ENCODE measurements around the gene CCDC150. TPM values are rescaled to one million over a fixed set of nuclear protein-coding genes. Genes with fewer than 3 reads are reported as not detected.
A peak's percentile ranks its signal among the peaks of the same experiment; 100 is the strongest.
"Not testable (repeated sequence)": the region's sequence is repeated elsewhere in the genome, so short reads cannot be mapped to it uniquely, and the experiment has no call there.

The CCDC150 gene
- total RNA-seq: 1 to 10 TPM in 1 of 2 donors, under 1 TPM in 1; 0.56 to 1.7 TPM
- long read RNA-seq, donor 1: 0 reads
- long read RNA-seq, donor 2, partial matches to known transcripts: 0 of 2 reads
- long read RNA-seq, donor 2, other reads (novel, unspliced or antisense): 2 of 2 reads

DNA sequence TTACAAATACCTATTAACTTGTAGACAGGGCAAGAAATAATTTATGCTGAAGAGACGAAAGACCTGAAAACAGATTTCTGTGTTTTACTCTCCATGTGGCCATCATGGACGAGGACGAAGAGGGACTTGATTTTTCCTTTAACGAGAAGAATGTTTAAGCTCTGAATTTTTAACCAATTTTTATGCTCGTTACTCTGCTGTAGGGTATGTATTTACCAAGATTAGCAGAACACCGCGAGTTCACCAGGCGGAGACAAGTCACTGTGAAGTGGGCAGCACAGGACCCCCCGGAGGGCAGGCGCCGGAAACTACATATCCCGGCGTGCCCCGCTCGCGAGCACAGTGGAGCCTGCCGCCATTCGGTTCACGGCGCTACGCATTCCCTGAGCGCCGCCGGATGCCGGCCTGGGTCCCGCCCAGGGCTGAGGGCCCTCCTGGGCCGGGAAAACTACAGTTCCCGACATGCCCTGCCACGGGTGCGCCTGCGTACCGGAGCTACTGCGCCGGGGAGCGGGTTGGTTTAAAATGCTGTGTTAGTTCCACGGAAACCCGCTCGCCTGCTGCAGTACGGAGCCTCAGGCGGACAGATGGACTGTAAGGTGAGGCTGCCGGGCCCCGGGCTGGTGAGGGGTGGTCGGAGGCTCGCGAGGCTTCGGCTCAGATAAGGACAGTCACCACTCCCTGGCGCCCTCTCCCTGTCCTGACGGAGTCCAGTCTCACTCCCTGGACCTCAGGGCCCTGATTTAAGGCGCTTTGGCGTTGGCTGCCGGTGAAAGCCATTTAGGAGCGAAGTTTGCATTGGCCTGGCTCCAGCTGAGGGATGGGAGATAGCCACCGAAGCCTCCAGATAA is at the start of gene CCDC150:
TSS of gene CCDC150 (plus strand) at position 536 of the 851 bp plus-strand sequence. CDS start at position 588, 52 bp downstream.
- peak; percentile 98 for DNase-seq (ENCODE audit: low spot score)
- intact Hi-C loops (cut with DNase I): no loop called here

DNA sequence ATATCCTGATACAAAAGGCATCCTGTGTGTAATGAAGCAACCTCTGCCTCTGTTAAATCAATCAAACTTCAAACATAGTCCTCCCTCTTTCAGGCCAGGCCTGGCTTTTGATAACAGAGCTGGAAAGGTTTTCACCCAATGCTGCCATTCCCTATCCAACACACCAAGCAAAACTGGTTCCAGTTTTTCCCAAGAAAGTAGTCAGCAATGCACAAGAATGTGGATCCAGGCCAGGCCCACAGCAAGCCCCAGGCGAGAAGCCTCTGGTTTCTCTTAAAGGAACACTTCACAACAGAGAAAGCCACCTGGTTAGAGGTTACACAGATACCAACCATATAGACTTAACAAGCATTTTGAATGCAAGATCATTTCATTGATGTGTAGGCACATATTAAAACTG is 49.2 kb upstream of the CCDC150 start:
- intact Hi-C loops (cut with DNase I): no loop called here
- no peak for DNase-seq (ENCODE audit: low spot score)

DNA sequence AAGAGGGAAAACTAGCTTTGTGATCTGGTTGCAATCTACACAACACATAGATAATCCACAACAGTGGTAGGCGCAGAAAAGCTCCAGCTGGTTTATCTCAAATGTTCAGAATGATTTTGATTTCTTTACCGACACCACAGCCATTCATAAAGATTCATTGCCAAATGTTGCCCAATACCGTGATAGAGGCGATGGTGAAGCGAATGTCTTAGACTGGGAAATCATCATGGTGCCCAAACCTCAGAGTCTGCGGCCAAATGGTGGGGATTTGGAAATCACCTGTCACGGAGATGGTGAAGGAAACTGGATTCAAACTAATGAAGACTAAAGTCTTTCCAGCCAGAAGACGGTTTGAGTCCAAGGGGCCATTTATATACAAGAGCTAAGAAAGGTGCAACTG is 48.5 kb upstream of the CCDC150 start:
- no peak for DNase-seq (ENCODE audit: low spot score)
- intact Hi-C loops (cut with DNase I): no loop called here

DNA sequence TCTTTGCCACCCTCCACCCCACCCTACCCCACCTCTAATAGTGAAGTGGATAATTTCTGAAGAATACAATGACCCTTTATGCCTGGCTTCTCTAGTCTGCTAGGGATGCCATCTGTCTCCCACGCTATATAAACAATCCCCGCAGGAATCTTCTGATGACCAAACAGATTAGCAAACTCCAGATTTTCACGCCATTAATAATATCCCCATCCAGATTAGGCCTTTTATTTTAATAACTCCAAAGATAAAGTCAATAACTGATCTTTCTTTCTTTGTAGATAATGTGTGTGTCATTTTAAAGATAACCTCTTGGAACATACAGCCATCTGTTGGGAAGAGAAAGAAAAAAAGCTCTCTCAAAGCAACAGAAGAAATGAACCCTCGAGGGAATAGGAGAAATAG is 47.9 kb upstream of the CCDC150 start:
- intact Hi-C loops (cut with DNase I): loop anchor here in 1 of 2 donors (1.0 kb wide), 1 partner anchor 19 kb away; no protein-coding TSS in a partner anchor
- DNase-seq (ENCODE audit: low spot score): no peak

DNA sequence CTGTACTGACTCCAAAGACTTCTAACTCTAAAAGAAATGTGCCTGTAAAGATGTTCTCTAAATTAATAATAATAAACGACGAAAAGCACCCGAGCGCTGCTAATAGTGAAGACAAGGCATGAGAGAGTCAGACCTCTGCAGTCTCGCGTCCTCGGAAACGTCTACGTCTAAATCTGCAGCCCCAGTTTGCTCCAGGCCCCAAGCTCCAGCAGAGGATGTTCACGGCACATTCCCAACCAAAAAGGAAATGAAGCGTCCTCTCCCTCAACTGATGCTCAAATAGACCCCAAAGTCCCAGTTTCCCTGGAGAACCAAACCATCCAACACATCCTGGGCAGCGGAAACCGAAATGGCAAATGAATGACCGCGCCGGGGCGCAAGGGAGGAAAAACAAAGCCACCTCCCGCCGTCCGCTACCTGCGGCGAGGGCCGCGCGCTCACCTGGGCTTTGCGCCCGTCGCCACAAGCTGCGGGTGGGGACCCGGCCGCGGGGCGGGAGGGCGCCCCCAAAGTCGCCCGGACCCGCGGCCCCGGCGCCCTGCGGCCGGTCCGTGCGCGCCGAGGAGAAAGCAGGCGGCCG is 47.1 kb upstream of the CCDC150 start:
- intact Hi-C loops (cut with DNase I): loop anchor here in 1 of 2 donors (1.0 kb wide), 1 partner anchor 18 kb away; no protein-coding TSS in a partner anchor
- DNase-seq (ENCODE audit: low spot score): no peak

DNA sequence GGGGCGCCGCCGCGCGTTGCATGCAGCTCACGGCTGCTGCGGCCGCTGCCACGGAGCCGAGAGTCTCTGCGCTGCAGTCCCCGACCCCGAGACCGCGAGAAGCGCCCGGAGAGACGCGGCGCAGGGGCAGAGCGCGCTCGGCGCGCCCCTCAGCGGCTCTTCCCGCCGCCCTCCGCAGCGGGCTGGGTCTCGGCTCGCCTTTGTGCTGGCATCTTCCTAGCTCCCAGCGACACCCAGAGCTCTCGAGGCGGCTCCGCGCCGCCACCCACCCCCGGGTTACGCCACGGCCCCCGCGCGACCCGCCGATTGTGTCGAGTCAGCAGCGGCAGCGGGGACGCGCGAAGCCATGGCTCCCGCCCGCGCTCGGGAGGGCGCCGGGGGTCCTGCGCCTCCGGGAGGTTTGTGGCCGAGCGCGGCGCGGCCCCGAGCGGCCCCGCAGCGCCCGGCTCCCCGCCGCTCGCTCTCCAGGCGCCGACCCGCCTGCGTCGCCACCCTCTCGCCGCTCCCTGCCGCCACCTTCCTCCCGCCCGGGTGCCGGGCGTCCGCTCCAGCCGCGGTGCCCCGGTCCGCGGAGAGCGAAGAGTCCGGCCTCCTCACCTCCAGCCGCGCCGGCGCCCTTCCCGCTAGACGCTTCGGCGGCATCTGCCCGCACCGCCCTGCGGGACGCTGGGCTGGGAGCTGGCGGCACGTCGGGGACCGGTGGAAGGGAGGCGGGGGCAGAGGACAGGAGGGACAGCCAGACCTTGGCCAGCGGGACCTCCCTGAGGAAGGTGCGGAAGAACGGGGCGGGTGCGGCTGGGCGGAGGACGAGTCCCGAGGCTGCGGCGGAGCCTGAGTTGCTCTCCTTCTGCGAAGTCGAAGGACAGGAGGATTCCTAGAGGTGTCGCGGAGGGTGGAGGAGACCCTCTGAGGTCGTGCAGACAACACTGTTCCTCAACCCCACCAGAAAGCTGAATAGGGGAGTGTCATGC is 46.3 kb upstream of the CCDC150 start, which contains the start of gene HECW2:
TSS of gene HECW2 (minus strand) at position 644 of the 971 bp plus-strand sequence.
- intact Hi-C loops (cut with DNase I): loop anchor here in 1 of 2 donors (1.0 kb wide), 1 partner anchor 17 kb away; no protein-coding TSS in a partner anchor
- DNase-seq (ENCODE audit: low spot score): no peak

DNA sequence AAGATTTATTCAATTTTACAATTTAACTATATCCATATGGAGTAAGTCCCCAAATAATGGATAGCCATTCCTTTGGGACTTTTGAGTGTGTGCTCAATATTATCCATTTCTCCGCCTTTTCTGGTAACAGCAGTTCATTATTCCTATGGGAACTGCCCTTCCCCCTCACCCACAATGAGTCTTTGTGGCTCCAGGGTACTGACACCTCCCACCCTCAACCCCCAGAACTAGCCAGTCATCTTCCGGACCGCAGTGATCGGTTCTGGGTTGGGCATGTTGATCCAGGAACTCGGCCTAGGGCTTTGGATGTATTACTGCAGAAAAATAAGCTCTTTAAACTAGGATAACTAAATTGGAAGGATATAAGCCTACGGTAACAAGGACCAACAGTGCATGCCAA is 45.4 kb upstream of the CCDC150 start:
- DNase-seq (ENCODE audit: low spot score): no peak
- intact Hi-C loops (cut with DNase I): no loop called here

DNA sequence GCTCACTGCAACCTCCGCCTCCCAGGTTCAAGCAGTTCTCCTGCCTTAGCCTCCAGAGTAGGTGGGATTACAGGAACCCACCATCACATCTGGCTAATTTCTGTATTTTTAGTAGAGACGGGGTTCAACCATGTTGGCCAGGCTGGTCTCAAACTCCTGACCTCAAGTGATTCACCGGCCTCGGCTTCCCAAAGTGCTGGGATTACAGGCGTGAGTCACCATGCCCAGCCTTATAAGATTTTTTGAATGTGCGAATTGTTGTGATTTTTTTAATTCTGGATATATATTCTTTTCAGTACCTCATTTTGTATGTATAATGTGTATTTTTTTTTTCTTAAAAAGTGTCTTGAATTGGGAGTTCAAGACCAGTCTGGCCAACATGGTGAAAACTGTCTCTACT is 42.0 kb upstream of the CCDC150 start:
- intact Hi-C loops (cut with DNase I): no loop called here
- no peak for DNase-seq (ENCODE audit: low spot score)

DNA sequence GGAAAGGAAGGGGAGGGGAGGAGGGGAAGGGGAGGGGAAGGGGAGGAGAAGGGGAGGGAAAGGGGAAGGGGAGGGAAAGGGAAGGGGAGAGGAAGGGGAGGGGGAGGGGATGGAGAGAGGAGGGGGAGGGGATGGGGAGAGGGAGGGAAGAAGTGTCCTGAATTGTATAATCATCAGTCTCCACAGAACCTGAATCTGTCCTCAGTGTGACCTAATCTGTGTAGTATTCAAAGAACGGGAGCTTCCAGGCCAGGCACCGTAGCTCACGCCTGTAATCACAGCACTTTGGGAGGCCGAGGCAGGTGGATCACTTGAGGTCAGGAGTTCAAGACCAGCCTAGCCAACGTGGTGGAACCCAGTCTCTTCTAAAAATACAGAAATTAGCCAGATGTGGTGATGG is 41.1 kb upstream of the CCDC150 start:
- intact Hi-C loops (cut with DNase I): no loop called here
- no peak for DNase-seq (ENCODE audit: low spot score)

DNA sequence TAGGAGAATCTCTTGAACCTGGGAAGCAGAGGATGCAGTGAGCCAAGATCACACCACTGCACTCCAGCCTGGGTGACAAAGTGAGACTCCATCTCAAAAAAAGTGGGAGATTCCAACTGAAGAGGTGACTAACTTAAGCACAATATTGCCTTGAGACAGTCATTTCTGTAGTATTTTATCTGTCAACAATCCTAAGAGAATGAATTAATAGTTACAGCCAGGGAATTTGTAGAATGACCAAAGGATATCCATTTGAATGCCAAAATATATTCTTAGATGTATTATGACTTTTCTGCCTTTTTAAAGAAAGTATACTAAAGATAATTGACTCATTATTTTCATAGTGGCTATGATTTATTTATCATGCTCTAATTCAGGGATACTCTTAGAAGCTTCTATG is 40.7 kb upstream of the CCDC150 start:
- intact Hi-C loops (cut with DNase I): no loop called here
- DNase-seq (ENCODE audit: low spot score): no peak

DNA sequence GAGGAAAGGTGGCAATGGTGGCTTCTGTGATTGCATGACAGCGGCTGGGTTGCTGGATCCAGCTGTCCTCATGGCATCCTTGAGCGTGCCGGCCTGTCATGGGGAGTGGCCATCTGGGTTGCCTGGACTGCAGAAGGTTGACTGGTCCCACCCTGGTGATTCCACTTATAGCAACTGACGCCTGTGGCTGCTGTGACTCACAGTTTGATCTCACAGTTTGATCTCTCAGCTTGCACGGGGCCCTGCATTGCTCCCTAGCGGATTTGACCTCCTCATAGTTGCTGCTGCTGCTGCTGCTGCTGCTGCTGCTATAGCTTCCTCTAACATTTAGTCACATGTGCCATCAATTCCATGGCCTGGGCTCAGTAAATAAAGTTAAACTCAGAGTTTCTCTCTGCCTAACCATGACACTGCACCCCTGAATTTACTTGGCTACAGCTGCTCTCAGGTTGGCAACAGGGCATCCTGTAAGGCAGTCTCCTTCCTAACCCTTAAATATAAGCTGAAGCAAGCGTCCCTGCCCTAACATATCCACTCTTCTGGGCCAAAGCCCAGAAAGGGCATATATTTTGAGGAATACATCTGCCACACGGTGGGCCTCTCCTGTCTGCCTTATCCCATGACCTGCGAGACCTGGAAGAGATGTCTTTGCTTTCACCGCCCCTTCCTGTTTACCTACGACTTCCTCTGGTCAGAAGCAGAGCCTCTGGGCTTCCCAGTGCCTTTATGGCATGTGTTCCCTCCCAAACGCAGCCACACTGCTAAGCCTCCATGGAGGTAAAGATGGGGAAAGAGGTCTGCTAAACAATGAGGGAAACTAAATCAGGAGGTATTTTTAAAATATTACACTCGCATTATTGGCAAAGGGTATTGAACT is 37.8 kb upstream of the CCDC150 start:
- intact Hi-C loops (cut with DNase I): loop anchor here in 1 of 2 donors (10.0 kb wide), 1 partner anchor 63 kb away; no protein-coding TSS in a partner anchor
- DNase-seq (ENCODE audit: low spot score): no peak

DNA sequence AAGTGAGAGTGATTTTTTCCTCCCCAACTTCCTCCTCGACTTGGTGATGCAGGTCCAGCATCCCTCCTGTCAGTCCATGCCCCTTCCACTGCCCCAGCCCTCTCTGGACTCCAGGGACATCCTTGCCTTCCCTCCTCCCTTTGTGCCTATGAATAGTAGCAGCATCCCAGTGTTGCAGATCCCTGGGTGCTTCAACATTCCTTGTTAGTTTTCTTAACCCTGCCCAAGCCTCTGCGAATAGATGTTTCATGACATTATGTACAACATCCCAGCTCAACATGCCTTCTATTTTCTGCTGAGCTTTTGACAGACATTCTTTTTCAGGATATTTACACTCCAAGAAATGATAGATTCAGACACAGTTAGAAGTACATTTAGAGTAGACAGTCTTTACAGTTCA is 35.3 kb upstream of the CCDC150 start:
- no peak for DNase-seq (ENCODE audit: low spot score)
- intact Hi-C loops (cut with DNase I): loop anchor here in 1 of 2 donors (10.0 kb wide), 1 partner anchor 61 kb away; no protein-coding TSS in a partner anchor

DNA sequence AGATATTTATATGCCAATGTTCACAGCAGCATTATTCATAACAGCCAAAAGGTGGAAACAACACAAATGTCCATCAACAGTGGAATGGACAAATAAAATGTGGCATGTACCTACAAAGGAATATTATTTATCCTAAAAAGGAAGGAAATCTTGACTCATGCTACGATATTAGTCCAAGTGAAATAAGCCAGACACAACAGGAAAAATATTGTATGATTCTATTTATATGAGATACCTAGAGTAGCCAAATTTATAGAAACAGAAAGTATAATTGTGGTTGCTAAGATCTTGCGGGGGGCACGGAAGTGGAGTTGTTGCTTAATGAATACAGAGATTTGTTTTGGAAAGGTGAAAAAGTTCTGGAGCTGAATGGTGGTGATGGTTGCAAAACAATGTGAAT is 33.0 kb upstream of the CCDC150 start:
- DNase-seq (ENCODE audit: low spot score): no peak
- intact Hi-C loops (cut with DNase I): loop anchor here in 1 of 2 donors (10.0 kb wide), 1 partner anchor 58 kb away; no protein-coding TSS in a partner anchor

DNA sequence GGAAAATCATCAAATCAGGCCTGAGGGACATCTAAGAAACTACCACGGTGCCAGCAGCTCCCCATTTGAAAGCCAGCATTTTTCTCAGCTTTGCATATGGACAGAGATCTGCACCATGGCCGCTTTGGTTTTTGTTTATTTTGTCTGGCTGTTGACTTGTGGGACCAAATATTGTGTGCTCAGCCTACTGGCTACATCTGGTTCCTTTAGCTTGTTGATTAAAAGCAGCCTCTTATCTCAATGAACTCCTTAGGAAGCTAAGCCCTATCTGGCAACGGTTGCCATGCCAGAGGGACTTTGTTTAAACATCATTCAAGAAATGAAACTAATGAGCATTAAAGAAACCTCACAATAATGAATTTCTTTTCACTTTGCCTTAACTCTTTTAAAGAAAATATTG is 32.4 kb upstream of the CCDC150 start:
- no peak for DNase-seq (ENCODE audit: low spot score)
- intact Hi-C loops (cut with DNase I): loop anchor here in 1 of 2 donors (10.0 kb wide), 1 partner anchor 58 kb away; no protein-coding TSS in a partner anchor

DNA sequence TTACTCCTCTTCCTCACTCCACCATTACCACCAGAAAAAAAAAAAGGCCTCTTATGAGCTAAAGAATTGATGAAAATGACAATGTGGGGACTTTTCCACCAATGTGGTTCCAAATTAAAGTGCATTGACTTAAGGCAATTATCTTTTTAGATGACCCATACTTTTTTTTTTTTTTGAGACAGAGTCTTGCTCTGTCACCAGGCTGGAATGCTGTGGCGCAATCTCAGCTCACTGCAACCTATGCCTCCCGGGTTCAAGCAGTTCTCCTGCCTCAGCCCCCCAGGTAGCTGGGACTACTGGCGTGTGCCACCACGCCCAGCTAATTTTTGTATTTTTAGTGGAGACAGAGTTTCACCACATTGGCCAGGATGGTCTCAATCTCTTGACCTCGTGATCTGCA is 31.6 kb upstream of the CCDC150 start:
- DNase-seq (ENCODE audit: low spot score): not testable (repeated sequence)
- intact Hi-C loops (cut with DNase I): loop anchor here in 1 of 2 donors (10.0 kb wide), 1 partner anchor 57 kb away; no protein-coding TSS in a partner anchor

DNA sequence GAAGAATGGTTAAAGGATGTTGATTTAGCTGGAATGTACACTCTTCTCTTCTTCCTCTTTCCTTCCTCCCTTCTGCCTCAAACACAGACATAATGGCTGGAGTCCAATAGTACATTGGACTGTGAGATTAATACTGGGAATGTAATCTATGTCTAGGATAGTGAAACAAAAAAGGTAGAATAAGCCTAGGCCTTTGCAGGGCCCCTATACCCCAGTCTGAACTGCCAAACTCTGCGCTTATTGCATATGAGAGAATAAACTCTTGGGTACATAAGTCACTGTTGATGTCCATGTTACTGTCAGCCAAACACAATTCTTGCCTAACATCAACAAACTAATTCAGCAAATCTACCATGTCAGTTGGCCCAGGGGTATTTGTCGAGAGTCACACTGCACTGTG is 29.7 kb upstream of the CCDC150 start:
- no peak for DNase-seq (ENCODE audit: low spot score)
- intact Hi-C loops (cut with DNase I): loop anchor here in 1 of 2 donors (1.0 to 10.0 kb wide), 2 partner anchors 18 to 55 kb away; no protein-coding TSS in a partner anchor

DNA sequence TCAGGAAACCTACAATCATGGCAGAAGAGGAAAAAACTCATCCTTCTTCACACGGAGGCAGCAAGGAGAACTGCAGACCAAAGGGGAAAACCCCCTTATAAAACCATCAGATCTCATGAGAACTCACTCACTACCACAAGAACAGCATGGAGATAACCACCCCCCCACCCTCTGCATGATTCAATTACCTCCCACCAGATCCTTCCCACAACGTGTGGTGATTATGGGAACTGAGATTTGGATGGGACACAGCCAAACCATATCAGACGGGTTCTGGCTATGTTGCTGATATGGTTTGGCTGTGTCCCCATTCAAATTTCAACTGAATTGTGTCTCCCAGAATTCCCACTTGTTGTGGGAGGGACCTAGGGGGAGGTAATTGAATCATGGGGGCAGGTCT is 28.7 kb upstream of the CCDC150 start:
- no peak for DNase-seq (ENCODE audit: low spot score)
- intact Hi-C loops (cut with DNase I): loop anchor here in 1 of 2 donors (1.0 kb wide), 1 partner anchor 18 kb away; no protein-coding TSS in a partner anchor

DNA sequence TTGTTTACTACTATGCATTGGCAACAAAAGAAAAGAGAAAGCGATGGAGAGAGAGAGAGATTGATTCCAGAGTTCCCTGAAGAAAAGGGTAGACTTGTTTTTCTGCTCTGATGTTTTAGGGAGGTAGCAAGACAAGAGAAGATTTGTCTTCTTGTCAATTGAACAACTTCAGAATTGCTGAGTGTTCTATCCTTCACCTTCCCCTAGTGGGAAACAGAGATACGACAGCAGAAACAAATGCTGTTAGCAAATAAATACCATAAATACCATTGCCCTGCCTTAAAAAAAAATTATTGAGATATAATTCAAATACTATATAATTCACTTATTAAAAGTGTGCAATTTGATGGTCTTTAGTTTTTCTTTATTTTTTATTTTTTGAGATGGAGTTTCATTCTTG is 26.2 kb upstream of the CCDC150 start:
- intact Hi-C loops (cut with DNase I): no loop called here
- DNase-seq (ENCODE audit: low spot score): no peak
